DOHH2 (cell line): ENCODE data around the gene REXO1.

Experiments
- EZH2phosphoT487 ChIP-seq: fragments of 200-600 bp; sonication (generic); IDR thresholded peaks from 2 replicates; pipeline ENCODE4 v1.6.1; 2017; ENCODE audit warnings: borderline replicate concordance, mild to moderate bottlenecking, antibody characterized with exemption, low read length, moderate library complexity, mixed read lengths
- TF ChIP-seq, protein P1 (sequence below): fragments of 200-600 bp; sonication (generic); IDR thresholded peaks from one replicate; pipeline ENCODE4 v1.5.1; 2014; ENCODE audit warnings: antibody characterized with exemption, mild to moderate bottlenecking, low read depth, low read length; ENCODE audit not compliant: poor library complexity, severe bottlenecking

GRCh38 chr19:1790054-1790792 lies 58.1 kb downstream of the REXO1 start:
- TF ChIP-seq, protein P1, sequence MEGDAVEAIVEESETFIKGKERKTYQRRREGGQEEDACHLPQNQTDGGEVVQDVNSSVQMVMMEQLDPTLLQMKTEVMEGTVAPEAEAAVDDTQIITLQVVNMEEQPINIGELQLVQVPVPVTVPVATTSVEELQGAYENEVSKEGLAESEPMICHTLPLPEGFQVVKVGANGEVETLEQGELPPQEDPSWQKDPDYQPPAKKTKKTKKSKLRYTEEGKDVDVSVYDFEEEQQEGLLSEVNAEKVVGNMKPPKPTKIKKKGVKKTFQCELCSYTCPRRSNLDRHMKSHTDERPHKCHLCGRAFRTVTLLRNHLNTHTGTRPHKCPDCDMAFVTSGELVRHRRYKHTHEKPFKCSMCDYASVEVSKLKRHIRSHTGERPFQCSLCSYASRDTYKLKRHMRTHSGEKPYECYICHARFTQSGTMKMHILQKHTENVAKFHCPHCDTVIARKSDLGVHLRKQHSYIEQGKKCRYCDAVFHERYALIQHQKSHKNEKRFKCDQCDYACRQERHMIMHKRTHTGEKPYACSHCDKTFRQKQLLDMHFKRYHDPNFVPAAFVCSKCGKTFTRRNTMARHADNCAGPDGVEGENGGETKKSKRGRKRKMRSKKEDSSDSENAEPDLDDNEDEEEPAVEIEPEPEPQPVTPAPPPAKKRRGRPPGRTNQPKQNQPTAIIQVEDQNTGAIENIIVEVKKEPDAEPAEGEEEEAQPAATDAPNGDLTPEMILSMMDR: no peak
- no peak for TF ChIP-seq EZH2phosphoT487
